ENCODE results near the gene GSN.

GSN gene

GRCh38 chr9:121267689-121268597 lies at the start of gene GSN:
Gene GSN, plus strand, starts transcription at chr9:121268162. Its CDS starts 33,810 bp downstream, at chr9:121301972.
- DNase-seq: peak; percentile 65

GRCh38 chr9:121218357-121219027 lies 49.5 kb upstream of the GSN start:
- DNase-seq: no peak

- no peak for DNase-seq
Measured at GRCh38 chr9:121219530-121219929, 48.4 kb upstream of the GSN start.

GRCh38 chr9:121220996-121221663 lies 46.8 kb upstream of the GSN start:
- DNase-seq: no peak

GRCh38 chr9:121221664-121222055 lies 46.3 kb upstream of the GSN start:
- DNase-seq: no peak

GRCh38 chr9:121222524-121223171 lies 45.3 kb upstream of the GSN start:
- DNase-seq: peak; percentile 66

- DNase-seq: no peak
Measured at GRCh38 chr9:121225240-121225639, 42.7 kb upstream of the GSN start.

- peak; percentile 61 for DNase-seq
Measured at GRCh38 chr9:121226175-121226574, 41.8 kb upstream of the GSN start.

- no peak for DNase-seq
Measured at GRCh38 chr9:121227862-121228261, 40.1 kb upstream of the GSN start.

- DNase-seq: no peak
Measured at GRCh38 chr9:121230256-121230655, 37.7 kb upstream of the GSN start.

GRCh38 chr9:121232251-121232650 lies 35.7 kb upstream of the GSN start:
- DNase-seq: no peak

GRCh38 chr9:121233906-121234831 lies 33.8 kb upstream of the GSN start:
- peak; percentile 68 for DNase-seq

GRCh38 chr9:121234832-121235161 lies 33.2 kb upstream of the GSN start:
- no peak for DNase-seq

- DNase-seq: no peak
Measured at GRCh38 chr9:121235512-121235911, 32.5 kb upstream of the GSN start.

GRCh38 chr9:121237916-121238315 lies 30.0 kb upstream of the GSN start:
- DNase-seq: no peak

- peak; percentile 29 for DNase-seq
Measured at GRCh38 chr9:121239071-121239470, 28.9 kb upstream of the GSN start.

GRCh38 chr9:121239851-121240250 lies 28.1 kb upstream of the GSN start:
- no peak for DNase-seq

GRCh38 chr9:121240472-121241135 lies 27.4 kb upstream of the GSN start:
- no peak for DNase-seq

GRCh38 chr9:121242219-121242958 lies 25.6 kb upstream of the GSN start:
- DNase-seq: peak; percentile 65

- peak; percentile 33 for DNase-seq
Measured at GRCh38 chr9:121242959-121243346, 25.0 kb upstream of the GSN start.
